Glutamatergic neuron (in vitro differentiated cells): ENCODE data around the gene GPR183. TPM values are rescaled to one million over a fixed set of nuclear protein-coding genes. Genes with fewer than 3 reads are reported as not detected.

Source experiments
- DNase-seq: peaks from one replicate; pipeline ENCODE4 v3.0.0; 2022
- H3K27ac Mint-ChIP-seq: one replicate; pipeline ENCODE4 v1.8.0; 2020; ENCODE audit warnings: mild to moderate bottlenecking, mixed read lengths, inconsistent platforms; ENCODE audit not compliant: unreplicated experiment
- H3K27me3 Mint-ChIP-seq: one replicate; pipeline ENCODE4 v1.8.0; 2020; ENCODE audit warnings: mild to moderate bottlenecking, moderate library complexity, mixed read lengths, inconsistent platforms; ENCODE audit not compliant: unreplicated experiment
- H3K36me3 Mint-ChIP-seq: one replicate; pipeline ENCODE4 v1.8.0; 2020; ENCODE audit warnings: mild to moderate bottlenecking, mixed read lengths, inconsistent platforms; ENCODE audit not compliant: unreplicated experiment
- H3K4me1 Mint-ChIP-seq: one replicate; pipeline ENCODE4 v1.8.0; 2020; ENCODE audit warnings: mild to moderate bottlenecking, low read depth, mixed read lengths, inconsistent platforms; ENCODE audit not compliant: unreplicated experiment
- H3K4me3 Mint-ChIP-seq: one replicate; pipeline ENCODE4 v1.8.0; 2020; ENCODE audit warnings: mild to moderate bottlenecking, mixed read lengths, inconsistent platforms; ENCODE audit not compliant: unreplicated experiment
- H3K9me3 Mint-ChIP-seq: one replicate; pipeline ENCODE4 v1.8.0; 2020; ENCODE audit warnings: mild to moderate bottlenecking, moderate library complexity, mixed read lengths, inconsistent platforms; ENCODE audit not compliant: unreplicated experiment
- total RNA-seq: library from RNA; stranded (reverse); fragmentation: NEBNext Ultra II Directional; extraction: Animal tissue kit (Norgen Biotek cat#: 25700); gene quantifications from one replicate; pipeline ENCODE4 v1.2.1, GENCODE V29; 2021; ENCODE audit not compliant: unreplicated experiment
- TF ChIP-seq, protein P1 (sequence below): fragments of 200-600 bp; sonication (generic); IDR thresholded peaks from one replicate; pipeline ENCODE4 v1.5.0; 2021; ENCODE audit not compliant: partially characterized antibody, unreplicated experiment

Gene GPR183
- total RNA-seq, 1 donor from 2014 or later = not detected

GRCh38 chr13:99261059-99261458 lies 46.1 kb downstream of the GPR183 start:
- Mint-ChIP-seq H3K4me3 (no peak overlapping the region), H3K27ac (peak overlapping the region; percentile 83), H3K36me3 (peaks cover 5% of the 10 kb centered on the region), H3K4me1 (peaks cover 12% of the 10 kb centered on the region), H3K9me3 (peaks cover 4% of the 10 kb centered on the region), H3K27me3 (peaks cover 2% of the 10 kb centered on the region)
- TF ChIP-seq, protein P1, sequence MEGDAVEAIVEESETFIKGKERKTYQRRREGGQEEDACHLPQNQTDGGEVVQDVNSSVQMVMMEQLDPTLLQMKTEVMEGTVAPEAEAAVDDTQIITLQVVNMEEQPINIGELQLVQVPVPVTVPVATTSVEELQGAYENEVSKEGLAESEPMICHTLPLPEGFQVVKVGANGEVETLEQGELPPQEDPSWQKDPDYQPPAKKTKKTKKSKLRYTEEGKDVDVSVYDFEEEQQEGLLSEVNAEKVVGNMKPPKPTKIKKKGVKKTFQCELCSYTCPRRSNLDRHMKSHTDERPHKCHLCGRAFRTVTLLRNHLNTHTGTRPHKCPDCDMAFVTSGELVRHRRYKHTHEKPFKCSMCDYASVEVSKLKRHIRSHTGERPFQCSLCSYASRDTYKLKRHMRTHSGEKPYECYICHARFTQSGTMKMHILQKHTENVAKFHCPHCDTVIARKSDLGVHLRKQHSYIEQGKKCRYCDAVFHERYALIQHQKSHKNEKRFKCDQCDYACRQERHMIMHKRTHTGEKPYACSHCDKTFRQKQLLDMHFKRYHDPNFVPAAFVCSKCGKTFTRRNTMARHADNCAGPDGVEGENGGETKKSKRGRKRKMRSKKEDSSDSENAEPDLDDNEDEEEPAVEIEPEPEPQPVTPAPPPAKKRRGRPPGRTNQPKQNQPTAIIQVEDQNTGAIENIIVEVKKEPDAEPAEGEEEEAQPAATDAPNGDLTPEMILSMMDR = peak; percentile 17
- DNase-seq = peak; percentile 54

DNA sequence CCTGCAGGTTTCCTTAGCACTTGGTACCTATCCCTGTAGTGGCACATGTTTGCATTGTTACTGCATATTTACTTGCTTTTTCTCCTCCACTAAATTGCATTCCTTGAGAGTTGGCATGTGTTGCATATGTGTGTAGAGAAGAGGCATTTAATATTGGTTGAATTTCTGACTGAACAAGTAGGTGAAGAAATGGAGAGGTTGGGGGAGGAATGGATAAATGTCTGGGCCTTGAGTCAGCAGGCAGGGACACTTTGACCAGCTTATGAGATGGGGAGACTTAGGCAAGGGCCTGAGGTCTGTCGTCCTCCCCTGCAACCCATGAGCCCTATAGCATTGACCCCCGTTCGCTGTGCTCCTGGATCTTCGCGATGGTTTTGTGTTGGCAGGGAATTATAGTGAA lies 47.0 kb downstream of the GPR183 start:
- Mint-ChIP-seq H3K4me1 (peaks cover 15% of the 10 kb centered on the region), H3K4me3 (no peak overlapping the region), H3K27ac (no peak overlapping the region), H3K9me3 (peaks cover 4% of the 10 kb centered on the region), H3K36me3 (peaks cover 5% of the 10 kb centered on the region), H3K27me3 (peaks cover 2% of the 10 kb centered on the region)
- TF ChIP-seq, protein P1 = no peak
- no peak for DNase-seq

GRCh38 chr13:99258946-99259345 lies 48.3 kb downstream of the GPR183 start:
- DNase-seq = no peak
- Mint-ChIP-seq H3K27ac (no peak overlapping the region), H3K36me3 (peaks cover 5% of the 10 kb centered on the region), H3K4me1 (peaks cover 21% of the 10 kb centered on the region), H3K27me3 (peaks cover 2% of the 10 kb centered on the region), H3K4me3 (no peak overlapping the region), H3K9me3 (peaks cover 2% of the 10 kb centered on the region)
- TF ChIP-seq, protein P1 = no peak

GRCh38 chr13:99258210-99258860 lies 48.9 kb downstream of the GPR183 start, which contains the start of gene GPR18:
TSS of gene GPR18 (minus strand) at chr13:99258379. CDS start at chr13:99255872, 2,507 bp downstream.
- H3K36me3 Mint-ChIP-seq = peaks cover 5% of the 10 kb centered on the region
- H3K4me3 Mint-ChIP-seq = no peak within 1 kb of the TSS
- H3K27ac Mint-ChIP-seq = no peak within 1 kb of the TSS
- H3K9me3 Mint-ChIP-seq = peaks cover 2% of the 10 kb centered on the region
- H3K27me3 Mint-ChIP-seq = peaks cover 2% of the 10 kb centered on the region
- TF ChIP-seq, protein P1 = no peak
- no peak for DNase-seq
- H3K4me1 Mint-ChIP-seq = peaks cover 16% of the 10 kb centered on the region

DNA sequence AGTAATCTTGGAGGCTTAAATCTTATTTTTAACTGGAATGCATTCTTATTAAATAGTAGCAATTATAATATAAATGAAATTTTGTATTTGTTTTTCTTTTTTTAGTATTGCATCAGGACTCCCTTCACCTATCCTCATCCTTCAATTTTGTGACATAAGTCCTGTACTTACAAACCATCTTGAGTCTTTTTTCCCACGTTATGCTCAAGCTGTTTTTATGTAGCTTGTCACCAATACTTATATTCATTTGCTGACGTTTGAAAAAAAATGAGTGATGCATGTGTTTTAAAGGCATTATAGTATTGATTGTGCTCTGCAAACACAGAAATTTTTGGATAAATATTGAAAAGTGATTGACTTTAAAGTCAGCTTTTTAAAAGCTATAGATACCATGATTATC lies 49.9 kb downstream of the GPR183 start:
- Mint-ChIP-seq H3K27me3 (peaks cover 2% of the 10 kb centered on the region), H3K36me3 (peaks cover 5% of the 10 kb centered on the region), H3K4me1 (peaks cover 16% of the 10 kb centered on the region), H3K4me3 (no peak overlapping the region), H3K27ac (no peak overlapping the region), H3K9me3 (peaks cover 2% of the 10 kb centered on the region)
- no peak for DNase-seq
- TF ChIP-seq, protein P1 = no peak
